Measurements from ENCODE around the gene XRCC4. TPM values are rescaled to one million over a fixed set of nuclear protein-coding genes. Genes with fewer than 3 reads are reported as not detected.

XRCC4 gene
- total RNA-seq, 4 donors from 2014 or later = 6.1 to 7.4 (median 7.0) TPM

DNA sequence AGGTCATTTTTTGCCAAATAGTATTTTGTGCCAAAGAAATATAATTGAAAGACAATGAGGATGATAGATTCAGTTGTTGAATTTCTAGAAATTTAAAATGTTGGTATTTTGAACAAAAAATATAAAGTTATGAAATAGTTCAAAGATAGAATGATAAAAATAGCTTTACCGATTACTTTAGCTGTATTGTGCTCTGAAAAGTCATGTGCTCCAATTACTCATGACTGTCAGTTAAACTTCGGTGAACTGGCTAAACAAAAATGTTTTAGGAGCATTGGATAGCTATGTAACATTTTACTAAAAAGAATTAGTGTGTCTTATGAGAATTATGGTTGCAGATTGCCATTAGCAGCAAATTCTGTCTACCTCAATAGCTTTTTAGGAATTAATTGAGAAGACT lies 216.9 kb downstream of the XRCC4 start:
- TF ChIP-seq, protein P1, sequence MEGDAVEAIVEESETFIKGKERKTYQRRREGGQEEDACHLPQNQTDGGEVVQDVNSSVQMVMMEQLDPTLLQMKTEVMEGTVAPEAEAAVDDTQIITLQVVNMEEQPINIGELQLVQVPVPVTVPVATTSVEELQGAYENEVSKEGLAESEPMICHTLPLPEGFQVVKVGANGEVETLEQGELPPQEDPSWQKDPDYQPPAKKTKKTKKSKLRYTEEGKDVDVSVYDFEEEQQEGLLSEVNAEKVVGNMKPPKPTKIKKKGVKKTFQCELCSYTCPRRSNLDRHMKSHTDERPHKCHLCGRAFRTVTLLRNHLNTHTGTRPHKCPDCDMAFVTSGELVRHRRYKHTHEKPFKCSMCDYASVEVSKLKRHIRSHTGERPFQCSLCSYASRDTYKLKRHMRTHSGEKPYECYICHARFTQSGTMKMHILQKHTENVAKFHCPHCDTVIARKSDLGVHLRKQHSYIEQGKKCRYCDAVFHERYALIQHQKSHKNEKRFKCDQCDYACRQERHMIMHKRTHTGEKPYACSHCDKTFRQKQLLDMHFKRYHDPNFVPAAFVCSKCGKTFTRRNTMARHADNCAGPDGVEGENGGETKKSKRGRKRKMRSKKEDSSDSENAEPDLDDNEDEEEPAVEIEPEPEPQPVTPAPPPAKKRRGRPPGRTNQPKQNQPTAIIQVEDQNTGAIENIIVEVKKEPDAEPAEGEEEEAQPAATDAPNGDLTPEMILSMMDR (IDR thresholded peaks at IDR 0.05) = no peak
- DNase-seq (ENCODE audit: low spot score) = no peak
- ATAC-seq (ENCODE audit: low FRiP score) = no peak

DNA sequence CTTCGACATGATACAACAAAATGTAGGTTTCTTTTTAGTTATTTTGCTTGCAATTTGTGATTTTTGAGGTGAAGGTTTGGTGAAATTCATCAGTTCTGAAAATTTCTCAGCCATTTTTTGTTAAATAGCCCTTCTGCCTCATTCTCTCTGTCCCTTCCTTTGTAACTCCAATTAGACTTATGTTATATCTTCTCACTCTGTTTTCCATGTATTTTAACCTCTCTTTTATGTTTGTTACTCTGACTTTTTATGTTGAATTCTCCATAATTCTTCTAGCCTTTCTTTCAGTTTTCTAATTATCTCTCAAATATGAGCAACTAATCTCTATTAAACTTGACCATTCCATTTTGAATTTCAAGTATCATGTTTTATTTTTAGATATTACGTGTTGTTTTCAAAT lies 222.0 kb downstream of the XRCC4 start:
- ATAC-seq (ENCODE audit: low FRiP score) (no peak), DNase-seq (ENCODE audit: low spot score) (no peak)
- TF ChIP-seq, protein P1 (IDR thresholded peaks at IDR 0.05) = no peak

DNA sequence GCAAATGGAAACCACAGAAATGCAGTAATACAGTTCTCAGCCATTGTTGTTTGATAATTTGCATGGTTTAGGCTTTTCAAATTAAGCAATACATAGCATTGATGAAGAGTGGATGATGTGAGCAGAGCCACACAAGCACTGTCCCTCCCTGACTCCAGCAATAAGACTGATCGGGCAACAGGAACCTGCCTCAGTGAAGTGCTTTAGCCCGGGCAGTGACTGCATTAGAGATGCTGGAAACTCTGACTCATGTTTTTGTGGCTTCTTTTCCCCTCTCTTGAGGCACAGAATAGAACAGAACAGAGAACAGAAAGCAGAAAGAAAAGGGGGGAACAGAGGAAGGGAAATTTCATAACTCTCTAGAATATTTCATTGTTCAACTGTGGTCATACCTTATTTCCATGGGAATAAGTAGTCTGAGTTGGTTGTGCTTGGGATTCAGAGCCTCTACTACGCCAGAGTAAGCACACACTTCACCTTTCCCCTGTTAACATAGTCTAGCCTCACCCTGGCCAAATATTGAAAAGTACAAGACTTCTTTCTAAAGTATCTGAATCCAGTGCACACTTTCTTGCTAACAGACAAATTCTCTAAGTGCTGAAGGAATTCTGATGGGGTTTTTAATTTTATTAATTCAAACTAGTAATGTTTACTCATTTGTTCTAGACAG lies 229.4 kb downstream of the XRCC4 start:
- TF ChIP-seq, protein P1 (IDR thresholded peaks at IDR 0.05) = no peak
- no peak for DNase-seq (ENCODE audit: low spot score)
- peak; percentile 64 for ATAC-seq (ENCODE audit: low FRiP score)

- DNase-seq (ENCODE audit: low spot score) = no peak
- TF ChIP-seq, protein P1 (IDR thresholded peaks at IDR 0.05) = no peak
- peak; percentile 62 for ATAC-seq (ENCODE audit: low FRiP score)
These were observed 235.3 kb downstream of the XRCC4 start for GRCh38 chr5:83312663-83313062.

GRCh38 chr5:83313436-83313835 lies 236.1 kb downstream of the XRCC4 start:
- TF ChIP-seq, protein P1 (IDR thresholded peaks at IDR 0.05) = no peak
- peak; percentile 62 for ATAC-seq (ENCODE audit: low FRiP score)
- DNase-seq (ENCODE audit: low spot score) = no peak

DNA sequence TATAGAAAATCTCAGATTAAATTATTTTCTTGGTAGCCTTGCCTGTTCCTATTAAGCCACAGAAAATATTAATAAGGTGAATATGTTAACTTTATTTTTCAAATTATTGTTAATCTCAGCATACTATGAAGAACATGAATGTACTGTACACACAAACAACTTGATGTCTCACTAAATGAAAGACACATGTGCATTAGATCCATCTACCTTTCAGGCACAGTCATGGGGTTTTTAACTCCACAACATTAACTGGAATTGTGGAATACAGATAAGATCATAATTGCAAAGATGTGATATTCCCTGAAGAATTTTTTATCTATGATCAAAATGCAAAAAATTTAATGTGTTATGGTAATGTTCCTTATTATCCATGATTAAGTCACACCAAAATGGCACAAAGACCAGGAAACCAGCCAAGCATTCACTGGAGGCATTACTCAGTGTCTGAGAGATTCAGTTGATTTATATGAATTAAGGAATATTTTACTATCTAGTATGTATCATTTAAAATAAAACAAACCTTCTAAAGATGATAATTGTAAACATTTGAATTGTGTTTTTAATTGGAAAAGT lies 244.2 kb downstream of the XRCC4 start:
- TF ChIP-seq, protein P1 (IDR thresholded peaks at IDR 0.05) = no peak
- DNase-seq (ENCODE audit: low spot score) (no peak), ATAC-seq (ENCODE audit: low FRiP score) (no peak)
